WERI-Rb-1 (cell line): Measurements from ENCODE around the gene CIC.

Source experiments
- DNase-seq: peaks from one replicate; pipeline ENCODE4 v3.0.0-alpha.2; 2020
- H3K27ac ChIP-seq: fragments of 250-450 bp; sonication (Bioruptor Pico); 2 replicates; pipeline ENCODE4 v1.5.1; 2020; ENCODE audit warnings: mild to moderate bottlenecking, moderate library complexity
- H3K27me3 ChIP-seq: fragments of 250-450 bp; sonication (Bioruptor Pico); 2 replicates; pipeline ENCODE4 v1.5.1; 2021; ENCODE audit warnings: mild to moderate bottlenecking, low read depth, moderate library complexity; ENCODE audit not compliant: insufficient read depth, severe bottlenecking
- H3K36me3 ChIP-seq: fragments of 250-450 bp; sonication (Bioruptor Pico); 2 replicates; pipeline ENCODE4 v1.5.1; 2020; ENCODE audit warnings: mild to moderate bottlenecking, moderate library complexity
- H3K4me3 ChIP-seq: 2 replicates; pipeline ENCODE4 v1.5.1; 2011; ENCODE audit warnings: low read depth, mild to moderate bottlenecking, control low read depth, low read length
- H3K9me3 ChIP-seq: fragments of 250-450 bp; sonication (Bioruptor Pico); 2 replicates; pipeline ENCODE4 v1.5.1; 2021; ENCODE audit warnings: mild to moderate bottlenecking, moderate library complexity; ENCODE audit not compliant: severe bottlenecking
- CTCF ChIP-seq: IDR thresholded peaks from 2 replicates; pipeline ENCODE4 v1.5.1; 2011; ENCODE audit warnings: low read depth, mild to moderate bottlenecking, control low read depth, inconsistent platforms, low read length

The CIC gene

GRCh38 chr19:42233106-42233505 lies 35.9 kb upstream of the CIC start:
- no peak for DNase-seq
- Histone ChIP-seq H3K36me3 (peaks cover 78% of the 10 kb centered on the region), H3K9me3 (no peaks in the 10 kb centered on the region), H3K27ac (no peak overlapping the region), H3K4me3 (no peak overlapping the region), H3K27me3 (no peaks in the 10 kb centered on the region)
- TF ChIP-seq CTCF, result no peak

GRCh38 chr19:42233678-42234292 lies 35.3 kb upstream of the CIC start:
- Histone ChIP-seq H3K9me3 (no peaks in the 10 kb centered on the region), H3K36me3 (peaks cover 81% of the 10 kb centered on the region), H3K27ac (no peak overlapping the region), H3K27me3 (no peaks in the 10 kb centered on the region), H3K4me3 (no peak overlapping the region)
- no peak for TF ChIP-seq CTCF
- no peak for DNase-seq

GRCh38 chr19:42234364-42234763 lies 34.7 kb upstream of the CIC start:
- Histone ChIP-seq H3K27me3 (no peaks in the 10 kb centered on the region), H3K27ac (no peak overlapping the region), H3K36me3 (peaks cover 81% of the 10 kb centered on the region), H3K4me3 (no peak overlapping the region), H3K9me3 (no peaks in the 10 kb centered on the region)
- no peak for DNase-seq
- TF ChIP-seq CTCF, result no peak

DNA sequence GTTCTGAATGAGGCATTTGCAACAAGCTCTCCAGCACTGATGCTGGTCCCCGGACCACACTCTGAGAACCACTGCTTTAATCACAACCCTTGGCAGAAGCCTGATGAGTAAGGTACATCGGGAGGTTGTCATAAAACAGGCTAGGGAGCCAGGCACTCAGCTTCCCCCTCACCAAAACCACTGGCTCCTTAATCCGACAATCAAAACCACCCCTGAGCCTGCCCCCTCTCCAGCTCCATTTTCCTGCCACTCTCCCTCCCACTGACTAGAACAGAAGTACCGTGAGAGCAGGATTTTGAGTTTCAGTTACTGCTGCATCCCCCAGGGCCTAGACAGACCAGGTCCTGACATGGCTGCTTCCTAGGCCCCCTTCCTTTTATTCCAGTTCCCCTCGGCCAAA lies 33.9 kb upstream of the CIC start:
- H3K9me3 ChIP-seq, result no peaks in the 10 kb centered on the region
- DNase-seq, result no peak
- no peak for TF ChIP-seq CTCF
- H3K27me3 ChIP-seq, result no peaks in the 10 kb centered on the region
- no peak overlapping the region for H3K27ac ChIP-seq
- H3K4me3 ChIP-seq, result no peak overlapping the region
- peaks cover 87% of the 10 kb centered on the region for H3K36me3 ChIP-seq

GRCh38 chr19:42239544-42240220 lies 29.4 kb upstream of the CIC start:
- H3K4me3 ChIP-seq, result no peak overlapping the region
- no peak for TF ChIP-seq CTCF

More at GRCh38 chr19:42239544-42240220, 29.4 kb upstream of the CIC start:
- Histone ChIP-seq H3K27me3 (no peaks in the 10 kb centered on the region), H3K9me3 (no peaks in the 10 kb centered on the region), H3K27ac (no peak overlapping the region), H3K36me3 (peaks cover 54% of the 10 kb centered on the region)
- DNase-seq, result no peak
